Hematopoietic multipotent progenitor cell treated with erythropoietin and hydrocortisone succinate and interleukin-3 and kit ligand, for 8 days (in vitro differentiated cells): Measurements from ENCODE around the gene NR1D2.
"Not testable (repeated sequence)": the region's sequence is repeated elsewhere in the genome, so short reads cannot be mapped to it uniquely, and the experiment has no call there.

ENCODE experiments used
- DNase-seq: peaks from one replicate; pipeline ENCODE4 v3.0.0-alpha.2; 2015

Gene NR1D2

DNA sequence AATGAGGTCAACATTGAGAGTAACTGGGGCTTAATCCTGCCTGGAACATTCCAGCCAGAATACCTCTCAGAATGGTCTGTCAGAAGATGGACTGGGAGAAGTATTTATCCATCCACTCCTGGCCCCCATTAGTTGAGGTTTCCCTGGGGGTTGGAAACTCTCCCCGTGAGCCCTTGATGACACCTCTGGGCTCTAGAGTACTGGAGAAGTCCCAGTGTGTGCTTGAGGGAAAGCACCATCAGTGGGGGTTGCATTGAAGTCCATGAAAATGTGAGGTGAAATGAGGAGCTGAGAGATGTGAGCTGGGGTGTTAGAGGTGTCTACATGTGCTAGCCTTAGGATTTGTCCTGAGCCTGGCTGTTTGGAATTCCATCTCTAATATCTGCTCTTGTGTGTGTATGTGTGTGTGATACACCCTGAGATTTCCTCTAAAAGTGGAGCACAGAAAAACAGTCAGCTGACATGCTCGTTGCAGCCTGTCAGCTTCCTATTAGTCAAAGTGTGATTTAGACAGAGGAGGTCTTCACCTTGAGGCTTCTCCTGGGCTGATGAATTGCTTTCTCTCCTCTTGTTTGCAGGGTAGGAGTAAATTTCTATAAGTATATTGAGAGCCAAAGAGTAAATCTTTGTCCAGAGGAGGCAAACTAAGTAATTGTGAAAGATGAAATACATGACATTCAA is 67.6 kb downstream of the NR1D2 start:
- DNase-seq = no peak

DNA sequence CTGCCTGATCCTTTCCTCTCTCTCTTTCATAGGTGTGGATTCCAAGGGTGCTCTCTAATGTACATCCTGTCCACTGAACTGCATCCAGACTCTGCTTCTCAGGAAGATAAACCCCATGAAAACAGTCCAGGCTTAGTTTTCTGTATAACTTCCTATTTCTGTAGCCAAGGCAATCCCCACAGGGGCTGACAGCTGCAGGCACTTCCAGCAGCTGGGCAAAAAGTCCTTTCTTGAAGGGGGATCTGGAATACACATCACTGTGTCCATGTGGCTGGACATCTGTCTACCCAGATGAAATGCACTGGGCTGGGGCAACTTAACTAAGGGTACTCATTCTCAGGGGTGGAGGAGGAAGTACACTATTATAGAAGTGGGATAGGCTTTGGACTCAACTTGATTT is 72.2 kb downstream of the NR1D2 start:
- DNase-seq = no peak

DNA sequence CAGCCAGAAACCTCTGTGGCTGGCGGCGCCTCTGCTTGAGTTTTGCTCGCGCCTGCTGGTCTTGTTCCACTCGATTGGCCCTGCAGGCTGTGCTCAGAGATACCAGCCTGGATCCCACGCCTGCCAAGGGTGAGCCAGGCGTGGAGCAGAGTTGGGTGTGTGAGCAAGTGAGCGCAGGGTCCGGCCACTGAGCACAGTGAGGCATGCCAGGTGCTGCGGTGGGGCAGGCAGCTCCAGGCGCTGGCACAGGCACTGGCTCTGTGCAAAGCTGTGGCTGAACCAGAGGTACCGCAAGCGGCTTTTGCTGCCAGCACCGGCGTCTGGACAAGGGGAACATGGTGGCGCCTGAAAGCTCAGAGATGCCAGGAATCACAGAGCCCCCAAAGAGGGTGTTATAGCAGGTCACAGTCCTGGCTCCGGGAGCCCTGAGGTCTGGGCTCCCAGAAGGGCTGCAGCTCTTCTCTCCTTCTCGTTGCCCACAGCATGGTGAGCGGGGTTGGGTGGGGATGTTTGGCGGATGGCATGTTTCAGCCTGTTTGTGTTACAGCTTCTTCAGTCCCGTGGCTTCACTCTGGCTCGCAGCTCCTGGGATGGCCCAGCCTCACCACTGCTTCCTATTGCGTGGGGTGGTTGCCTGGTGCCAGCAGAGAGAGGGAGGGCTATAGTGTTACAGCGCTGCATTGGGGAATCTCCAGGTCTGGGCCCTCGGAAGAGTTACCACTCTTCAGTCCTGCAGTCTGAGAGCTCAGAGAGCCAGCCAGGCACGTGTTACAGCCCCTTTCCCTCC is 73.9 kb downstream of the NR1D2 start:
- no peak for DNase-seq

DNA sequence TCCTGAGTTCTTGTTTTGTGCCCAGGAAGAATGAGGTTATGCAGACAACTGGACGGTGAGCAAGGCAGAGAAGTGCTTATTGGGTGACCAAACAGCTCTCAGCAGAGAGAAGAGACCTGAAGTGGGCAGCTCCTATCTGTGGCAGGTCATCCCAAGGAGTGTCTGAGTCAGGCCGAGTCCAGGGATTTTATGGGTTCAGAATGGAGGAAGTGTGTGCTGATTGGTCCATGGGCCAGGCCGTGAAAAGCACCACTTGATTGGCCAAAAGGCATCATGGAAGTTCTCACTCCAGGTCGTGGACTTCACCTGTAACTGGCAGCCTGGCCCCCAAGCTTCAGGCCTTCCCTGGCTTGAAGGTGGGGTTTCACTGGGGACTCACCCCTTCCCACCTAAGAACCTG is 74.5 kb downstream of the NR1D2 start:
- no peak for DNase-seq

DNA sequence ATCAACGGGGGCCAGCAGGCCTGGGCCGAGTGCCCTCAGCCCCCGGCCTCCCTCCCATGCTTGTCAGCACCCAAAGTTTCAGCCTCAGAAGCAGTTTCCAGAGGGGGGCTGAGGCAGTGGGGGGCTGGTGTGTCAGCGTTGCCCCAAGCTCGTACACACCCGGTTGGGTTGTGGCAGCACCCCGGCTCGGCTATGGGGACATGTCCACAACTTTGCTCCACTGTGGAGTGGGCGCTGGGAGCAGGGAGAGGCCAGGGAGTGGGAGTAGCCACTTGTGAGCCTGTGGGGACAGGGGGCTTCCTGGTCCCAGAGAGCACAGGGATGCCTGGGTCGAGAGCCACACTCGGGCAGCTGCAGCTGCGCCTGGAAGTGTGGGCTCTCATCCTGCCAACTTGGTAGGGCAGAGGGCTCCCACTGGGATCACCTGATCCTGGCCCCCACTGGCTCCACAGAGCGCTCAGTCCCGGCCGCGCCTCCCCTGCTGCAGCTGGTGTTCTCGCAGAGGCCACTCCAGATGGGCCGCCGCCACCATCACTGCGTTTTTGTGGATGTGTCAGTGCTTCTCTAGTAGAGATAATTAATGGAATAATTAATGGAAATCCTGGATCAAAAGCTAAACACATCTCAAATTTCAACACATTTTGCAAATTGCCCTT is 75.1 kb downstream of the NR1D2 start:
- no peak for DNase-seq

DNA sequence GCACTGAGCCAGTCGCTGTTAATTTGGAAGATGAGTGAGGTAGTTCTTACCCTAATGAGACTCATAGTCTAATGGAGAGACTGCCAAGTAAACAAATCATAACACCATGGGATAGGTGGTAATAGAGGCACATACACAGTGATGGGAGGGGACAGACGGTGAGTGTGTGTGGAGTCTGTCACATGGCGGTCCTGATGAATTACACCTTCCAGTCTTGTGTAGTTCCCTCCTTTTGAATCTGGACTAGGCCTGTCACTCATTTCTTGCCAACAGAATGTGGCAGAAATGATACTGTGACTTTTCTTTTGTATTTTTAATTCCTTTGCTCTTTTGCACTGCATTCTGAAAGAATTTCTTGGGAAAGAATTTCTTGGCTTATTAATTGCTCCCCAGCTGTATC is 78.1 kb downstream of the NR1D2 start:
- DNase-seq = no peak

DNA sequence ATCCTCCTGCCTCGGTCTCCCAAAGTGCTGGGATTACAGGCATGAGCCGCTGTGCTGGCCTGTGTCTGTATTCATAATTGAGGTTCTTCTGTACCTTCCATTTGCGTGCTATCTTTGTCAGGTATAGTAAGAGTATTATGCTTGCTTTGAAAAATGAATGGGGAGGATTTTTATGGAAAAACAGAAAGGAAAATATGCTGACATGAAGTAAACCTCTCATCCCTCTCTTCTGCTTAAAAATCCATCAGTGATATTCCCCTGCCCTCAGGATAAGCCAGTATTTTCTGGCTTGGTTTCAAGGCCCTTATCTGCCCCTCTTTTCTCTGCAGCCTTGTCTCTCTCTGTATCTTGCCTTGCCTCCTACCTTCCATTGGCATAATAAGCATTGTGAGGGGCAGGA is 80.7 kb downstream of the NR1D2 start:
- no peak for DNase-seq

DNA sequence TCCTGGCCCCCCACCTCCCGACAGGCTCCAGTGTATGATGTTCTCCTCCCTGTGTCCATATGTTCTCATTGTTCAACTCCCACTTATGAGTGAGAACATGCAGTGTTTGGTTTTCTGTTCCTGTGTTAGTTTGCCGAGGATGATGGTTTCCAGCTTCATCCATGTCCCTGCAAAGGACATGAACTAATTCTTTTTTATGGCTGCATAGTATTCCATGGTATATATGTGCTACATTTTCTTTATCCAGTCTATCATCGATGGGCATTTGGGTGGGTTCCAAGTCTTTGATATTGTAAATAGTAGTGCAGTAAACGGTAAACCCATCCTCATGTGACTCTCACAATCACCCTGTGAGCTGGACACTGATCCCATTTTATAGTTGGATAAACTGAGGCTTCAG is 81.6 kb downstream of the NR1D2 start:
- not testable (repeated sequence) for DNase-seq

DNA sequence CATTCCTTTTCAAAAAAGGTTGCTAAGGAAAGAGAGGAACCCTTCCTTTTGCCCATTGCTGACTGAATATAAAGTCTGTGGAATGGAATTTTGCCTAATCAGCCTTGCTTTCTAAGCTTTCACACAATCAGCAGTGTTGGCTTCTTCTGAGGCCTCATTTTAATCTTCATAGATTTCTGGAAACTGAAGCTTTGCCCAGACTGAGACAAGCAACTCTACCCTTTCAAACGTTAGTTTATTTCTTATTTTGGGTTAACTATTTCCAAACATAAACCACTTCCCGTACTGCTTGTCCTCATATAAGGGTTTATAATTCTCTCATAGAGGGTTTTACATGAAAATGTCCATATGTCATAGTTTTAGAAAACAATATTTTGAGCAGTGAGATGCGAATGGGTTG is 82.9 kb downstream of the NR1D2 start:
- DNase-seq = no peak
